Sigmoid colon (tissue), 7 donors: ENCODE data around the gene GPRASP3. TPM values are rescaled to one million over a fixed set of nuclear protein-coding genes. Genes with fewer than 3 reads are reported as not detected.

Experiments used
- DNase-seq: peaks from one replicate; pipeline ENCODE4 v3.0.0-alpha.2; 2019
- H3K27ac ChIP-seq, 4 donors: fragments of 200-600 bp; sonication (generic); one replicate each; pipeline ENCODE4 v1.5.1; 2016 to 2019; ENCODE audit warnings: mild to moderate bottlenecking in 1 of 4
- H3K27me3 ChIP-seq, 3 donors: fragments of 200-600 bp; sonication (generic); one replicate each; pipeline ENCODE4 v1.5.1; 2019; ENCODE audit warnings: mild to moderate bottlenecking in 1 of 3
- H3K36me3 ChIP-seq, 4 donors: fragments of 200-600 bp; sonication (generic); one replicate each; pipeline ENCODE4 v1.5.1; 2016 to 2019
- H3K4me1 ChIP-seq, 4 donors: fragments of 200-600 bp; sonication (generic); one replicate each; pipeline ENCODE4 v1.5.1; 2017 to 2019
- H3K4me3 ChIP-seq, 4 donors: fragments of 200-600 bp; sonication (generic); one replicate each; pipeline ENCODE4 v1.5.1; 2017 to 2019; ENCODE audit warnings: mild to moderate bottlenecking in 2 of 4, moderate library complexity in 1 of 4
- H3K9me3 ChIP-seq, 4 donors: fragments of 200-600 bp in 3 of 4; sonication (generic) in 3 of 4; one replicate each; pipeline versions ENCODE4 v1.5.1 to v1.6.1; 2013 to 2019
- EP300 ChIP-seq, 4 donors: sonication (generic); formaldehyde crosslinking; IDR thresholded peaks; one replicate each; pipeline ENCODE4 v1.6.1; 2017; ENCODE audit warnings: antibody characterized with exemption in 4 of 4
- POLR2A ChIP-seq, 2 donors: fragments of 450-650 bp; IDR thresholded peaks; one replicate each; pipeline ENCODE4 v1.6.1; 2016; ENCODE audit warnings: antibody characterized with exemption in 2 of 2, mild to moderate bottlenecking in 2 of 2, moderate library complexity in 2 of 2
- POLR2AphosphoS5 ChIP-seq, 4 donors: sonication (generic); formaldehyde crosslinking; IDR thresholded peaks; one replicate each; pipeline ENCODE4 v1.6.1; 2017; ENCODE audit warnings: antibody characterized with exemption in 4 of 4
- WGBS, 2 donors: extraction: QIAGEN DNeasy Blood & Tissue Kit; methylation state at CpG; one replicate each; pipeline ENCODE4 v1.1.7; 2013; 5-methylcytosine and 5-hydroxymethylcytosine counted together
- intact Hi-C: fragments of 100-400 bp; cut with DNase I; formaldehyde crosslinking; loops from one replicate; pipeline ENCODE4 v1.15.1; 2023
- polyA plus RNA-seq, 3 donors: library from polyadenylated mRNA; stranded (reverse); fragments of 200-250 nt; gene quantifications; one replicate each; pipeline ENCODE4 v1.2.3, GENCODE V29; 2013
- total RNA-seq, 4 donors: library from RNA; depleted of rRNA; stranded (reverse); fragments of >200 nt; gene quantifications; one replicate each; pipeline ENCODE4 v1.1.0, GENCODE V29; 2016
- TF ChIP-seq, protein P1 (sequence below), 4 experiments: fragments of 450-650 bp in 3 of 4; fragments of 200-600 bp in 1 of 4; IDR thresholded peaks; one replicate each; pipeline ENCODE4 v1.5.1; 2016 to 2019; ENCODE audit warnings: antibody characterized with exemption in 4 of 4, mild to moderate bottlenecking in 3 of 4, moderate library complexity in 2 of 4
- donor health status: healthy with polysubstance abuse.
- donor health status: Bipolar disorder and iron deficiency.
- donor health status: healthy.

Gene GPRASP3
- total and polyA plus RNA-seq, 7 donors = 0.60 to 8.6 (median 4.5) TPM

DNA sequence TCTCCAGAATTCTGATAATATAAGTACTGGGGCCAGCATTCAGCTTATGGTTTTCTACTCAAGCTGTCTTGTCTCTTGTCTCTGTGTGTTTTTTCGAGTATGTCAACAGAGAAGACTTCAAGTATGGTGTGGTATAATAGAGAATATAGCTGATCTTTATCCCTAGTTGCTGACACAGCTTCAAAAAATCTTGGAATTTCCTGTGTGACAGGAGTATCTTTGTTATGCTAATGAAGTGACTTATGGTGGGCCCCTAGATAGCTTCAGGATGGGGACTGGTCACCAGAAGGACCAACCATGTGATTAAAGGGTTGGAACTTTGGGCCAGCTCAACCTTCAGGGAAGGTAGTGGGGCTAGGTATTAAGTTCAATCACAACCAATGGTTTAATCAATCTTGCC lies 2.9 kb downstream of the GPRASP3 start:
- Histone ChIP-seq H3K4me3 (no peak overlapping the region), H3K9me3 (no peaks in the 10 kb centered on the region), H3K36me3 (no peaks in the 10 kb centered on the region), H3K4me1 (peaks cover 0 to 8% (median 3%) of the 10 kb centered on the region in 4 donors), H3K27ac (no peak overlapping the region), H3K27me3 (no peaks in the 10 kb centered on the region)
- intact Hi-C loops = loop anchor here (10.0 kb wide), 1 partner anchor 209 kb away; the partner anchor contains the start of gene TMSB15A
- 89 to 91% methylated on average over 1 of the region's 1 CpG for WGBS, 2 donors
- DNase-seq = no peak
- TF ChIP-seq POLR2AphosphoS5 (IDR thresholded peaks at IDR 0.05) (no peak), POLR2A (IDR thresholded peaks at IDR 0.05) (no peak), EP300 (IDR thresholded peaks at IDR 0.05) (no peak)
- TF ChIP-seq, protein P1, sequence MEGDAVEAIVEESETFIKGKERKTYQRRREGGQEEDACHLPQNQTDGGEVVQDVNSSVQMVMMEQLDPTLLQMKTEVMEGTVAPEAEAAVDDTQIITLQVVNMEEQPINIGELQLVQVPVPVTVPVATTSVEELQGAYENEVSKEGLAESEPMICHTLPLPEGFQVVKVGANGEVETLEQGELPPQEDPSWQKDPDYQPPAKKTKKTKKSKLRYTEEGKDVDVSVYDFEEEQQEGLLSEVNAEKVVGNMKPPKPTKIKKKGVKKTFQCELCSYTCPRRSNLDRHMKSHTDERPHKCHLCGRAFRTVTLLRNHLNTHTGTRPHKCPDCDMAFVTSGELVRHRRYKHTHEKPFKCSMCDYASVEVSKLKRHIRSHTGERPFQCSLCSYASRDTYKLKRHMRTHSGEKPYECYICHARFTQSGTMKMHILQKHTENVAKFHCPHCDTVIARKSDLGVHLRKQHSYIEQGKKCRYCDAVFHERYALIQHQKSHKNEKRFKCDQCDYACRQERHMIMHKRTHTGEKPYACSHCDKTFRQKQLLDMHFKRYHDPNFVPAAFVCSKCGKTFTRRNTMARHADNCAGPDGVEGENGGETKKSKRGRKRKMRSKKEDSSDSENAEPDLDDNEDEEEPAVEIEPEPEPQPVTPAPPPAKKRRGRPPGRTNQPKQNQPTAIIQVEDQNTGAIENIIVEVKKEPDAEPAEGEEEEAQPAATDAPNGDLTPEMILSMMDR (IDR thresholded peaks at IDR 0.05) = no peak

DNA sequence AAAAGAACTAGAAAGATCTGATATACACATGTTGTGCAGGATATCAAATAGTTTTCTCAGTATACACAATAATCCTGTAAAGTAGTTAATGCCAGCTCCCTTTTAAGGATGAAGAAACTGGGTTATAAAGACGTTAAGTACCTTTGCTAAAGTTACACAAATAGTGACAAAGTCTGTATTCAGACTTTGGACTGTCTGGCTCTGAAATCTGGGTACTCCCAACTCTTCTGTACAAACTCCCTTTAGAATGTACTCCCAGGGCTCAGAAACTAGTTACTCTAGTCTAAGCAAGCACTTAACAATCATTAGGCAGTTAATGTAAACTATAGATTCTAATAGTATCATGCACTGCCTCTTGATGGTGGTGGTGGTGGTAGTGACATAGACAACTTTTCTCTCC lies 7.2 kb downstream of the GPRASP3 start:
- intact Hi-C loops = loop anchor here (10.0 kb wide), 1 partner anchor 213 kb away; the partner anchor contains the start of gene TMSB15A
- no peaks in the 10 kb centered on the region for H3K9me3 ChIP-seq
- H3K36me3 ChIP-seq = no peaks in the 10 kb centered on the region
- no peaks in the 10 kb centered on the region for H3K4me1 ChIP-seq
- no peak for DNase-seq
- no peak overlapping the region for H3K4me3 ChIP-seq
- H3K27me3 ChIP-seq = no peaks in the 10 kb centered on the region
- TF ChIP-seq, protein P1 (IDR thresholded peaks at IDR 0.05) = no peak
- TF ChIP-seq EP300 (IDR thresholded peaks at IDR 0.05) (no peak), POLR2A (IDR thresholded peaks at IDR 0.05) (no peak), POLR2AphosphoS5 (IDR thresholded peaks at IDR 0.05) (no peak)
- H3K27ac ChIP-seq = no peak overlapping the region
- WGBS, 2 donors = 11 to 82% methylated on average over 1 of the region's 1 CpG

DNA sequence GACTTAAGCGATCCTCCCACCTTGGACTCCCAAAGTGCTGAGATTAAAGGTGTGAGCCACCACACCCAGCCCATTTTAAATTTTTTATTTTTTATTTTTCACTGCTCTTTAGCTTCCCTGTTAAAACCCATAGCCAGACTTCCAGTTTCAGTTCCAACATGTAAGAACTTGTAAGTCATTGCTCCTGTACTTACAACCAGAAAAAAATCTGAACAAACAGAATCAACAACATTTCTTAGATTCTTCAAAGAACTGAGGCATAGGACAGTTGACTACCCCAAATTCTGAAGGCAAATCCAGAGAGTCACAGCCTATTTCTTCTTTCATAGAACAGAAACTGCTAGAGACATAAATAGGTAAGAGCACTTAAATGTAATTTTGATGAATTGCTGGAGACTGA lies 8.1 kb downstream of the GPRASP3 start:
- WGBS, 2 donors = 100% methylated on average over 1 of the region's 1 CpG
- Histone ChIP-seq H3K36me3 (no peaks in the 10 kb centered on the region), H3K27ac (no peak overlapping the region), H3K4me1 (no peaks in the 10 kb centered on the region), H3K27me3 (no peaks in the 10 kb centered on the region), H3K9me3 (no peaks in the 10 kb centered on the region), H3K4me3 (no peak overlapping the region)
- DNase-seq = no peak
- intact Hi-C loops = loop anchor here (10.0 kb wide), 1 partner anchor 214 kb away; the partner anchor contains the start of gene TMSB15A
- TF ChIP-seq, protein P1 (IDR thresholded peaks at IDR 0.05) = no peak
- TF ChIP-seq POLR2A (IDR thresholded peaks at IDR 0.05) = no peak
- no peak for TF ChIP-seq POLR2AphosphoS5 (IDR thresholded peaks at IDR 0.05)
- TF ChIP-seq EP300 (IDR thresholded peaks at IDR 0.05) = no peak

DNA sequence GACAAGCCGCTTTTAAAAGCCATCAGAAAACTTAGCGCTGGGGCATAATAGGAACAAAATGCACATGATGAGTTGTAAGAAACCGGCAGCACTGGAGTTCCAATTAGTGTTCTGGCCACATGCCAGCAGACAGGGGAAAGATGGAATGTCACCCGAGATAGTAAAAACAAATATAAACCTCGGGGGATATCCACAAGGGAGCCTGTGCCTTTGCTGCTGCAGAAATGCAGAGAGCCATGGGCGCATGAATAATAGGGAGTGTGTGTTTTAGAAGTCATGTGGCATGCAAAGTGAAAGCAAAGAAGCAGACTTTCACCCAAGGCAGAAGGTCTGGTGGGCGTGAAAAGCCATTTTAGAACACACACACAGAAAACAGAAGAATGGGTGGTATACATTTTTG lies 19.1 kb downstream of the GPRASP3 start:
- H3K4me1 ChIP-seq = no peaks in the 10 kb centered on the region
- H3K36me3 ChIP-seq = no peaks in the 10 kb centered on the region
- 79 to 84% methylated on average over 7 of the region's 7 CpGs for WGBS, 2 donors
- TF ChIP-seq POLR2A (IDR thresholded peaks at IDR 0.05) = no peak
- TF ChIP-seq POLR2AphosphoS5 (IDR thresholded peaks at IDR 0.05) = no peak
- TF ChIP-seq EP300 (IDR thresholded peaks at IDR 0.05) = no peak
- TF ChIP-seq, protein P1 (IDR thresholded peaks at IDR 0.05) = no peak
- intact Hi-C loops = no loop called here
- no peaks in the 10 kb centered on the region for H3K9me3 ChIP-seq
- no peak overlapping the region for H3K4me3 ChIP-seq
- no peaks in the 10 kb centered on the region for H3K27me3 ChIP-seq
- no peak overlapping the region for H3K27ac ChIP-seq
- no peak for DNase-seq

DNA sequence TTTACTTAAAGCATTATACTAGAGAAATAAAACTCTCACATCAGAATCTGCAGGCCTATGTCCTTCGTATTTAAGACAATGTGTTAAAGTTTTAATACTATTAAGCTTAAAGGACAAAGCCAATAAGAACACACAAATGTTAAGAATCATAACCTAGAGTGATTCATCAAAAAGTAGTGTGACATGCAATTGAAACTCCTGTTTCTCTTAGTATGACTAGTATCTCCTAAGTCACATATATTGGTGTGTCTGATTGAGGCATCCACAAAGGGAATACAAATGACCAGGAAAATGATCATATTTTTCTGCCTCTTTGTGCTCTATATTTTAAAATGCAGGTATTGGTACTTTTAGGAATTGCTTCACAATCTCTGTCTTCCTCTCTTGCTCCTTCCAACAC lies 23.8 kb downstream of the GPRASP3 start:
- Histone ChIP-seq H3K27ac (no peak overlapping the region), H3K9me3 (no peaks in the 10 kb centered on the region), H3K4me3 (no peak overlapping the region), H3K36me3 (no peaks in the 10 kb centered on the region), H3K4me1 (peaks cover 0 to 6% (median 0%) of the 10 kb centered on the region in 4 donors), H3K27me3 (no peaks in the 10 kb centered on the region)
- intact Hi-C loops = no loop called here
- WGBS, 2 donors = 88 to 92% methylated on average over 1 of the region's 1 CpG
- TF ChIP-seq, protein P1 (IDR thresholded peaks at IDR 0.05) = no peak
- TF ChIP-seq EP300 (IDR thresholded peaks at IDR 0.05) (no peak), POLR2AphosphoS5 (IDR thresholded peaks at IDR 0.05) (no peak), POLR2A (IDR thresholded peaks at IDR 0.05) (no peak)
- DNase-seq = no peak
